ENCODE data around the gene LCN1.

LCN1 gene

GRCh38 chr9:135574331-135574730 lies 53.1 kb downstream of the LCN1 start:
- no peak for FAIRE-seq

GRCh38 chr9:135574943-135575342 lies 53.7 kb downstream of the LCN1 start:
- no peak for FAIRE-seq
